OCI-LY1 (cell line): ENCODE data around the gene FBN2.
"Not testable (repeated sequence)": the region's sequence is repeated elsewhere in the genome, so short reads cannot be mapped to it uniquely, and the experiment has no call there.

Source experiments
- H2AFZ ChIP-seq: fragments of 200-600 bp; sonication (generic), shearing (Covaris generic); 2 replicates; pipeline ENCODE4 v1.6.0; 2014; ENCODE audit warnings: antibody characterized with exemption, mild to moderate bottlenecking, low read length
- H3F3A ChIP-seq: fragments of 200-600 bp; sonication (generic), shearing (Covaris generic); 2 replicates; pipeline ENCODE4 v1.6.0; 2014; ENCODE audit warnings: mild to moderate bottlenecking, antibody characterized with exemption, low read length, moderate library complexity; ENCODE audit not compliant: insufficient read depth
- H3K27ac ChIP-seq: fragments of 200-600 bp; sonication (generic); 2 replicates; pipeline ENCODE4 v1.5.1; 2014; ENCODE audit warnings: low read length, mixed run types, mild to moderate bottlenecking, low read depth; ENCODE audit not compliant: poor library complexity, severe bottlenecking
- H3K27me3 ChIP-seq: fragments of 200-600 bp; sonication (generic); 2 replicates; pipeline ENCODE4 v1.6.0; 2014; ENCODE audit warnings: antibody characterized with exemption, mild to moderate bottlenecking, low read length, moderate library complexity; ENCODE audit not compliant: insufficient read depth
- H3K36me3 ChIP-seq: fragments of 200-600 bp; sonication (generic); 2 replicates; pipeline ENCODE4 v1.6.1; 2014; ENCODE audit warnings: mild to moderate bottlenecking, antibody characterized with exemption, low read length, moderate library complexity, mixed read lengths; ENCODE audit not compliant: insufficient read depth
- H3K4me1 ChIP-seq: fragments of 200-600 bp; sonication (generic); 2 replicates; pipeline ENCODE4 v1.5.1; 2014; ENCODE audit warnings: mild to moderate bottlenecking, low read length, moderate library complexity; ENCODE audit not compliant: insufficient read depth, severe bottlenecking
- H3K4me2 ChIP-seq: fragments of 200-600 bp; sonication (generic), shearing (Covaris generic); 2 replicates; pipeline ENCODE4 v1.6.1; 2014; ENCODE audit warnings: low read length
- H3K4me3 ChIP-seq: fragments of 200-600 bp; sonication (generic); 2 replicates; pipeline ENCODE4 v1.5.1; 2014; ENCODE audit warnings: low read length, low read depth, mild to moderate bottlenecking, mixed read lengths; ENCODE audit not compliant: poor library complexity, severe bottlenecking
- H3K79me2 ChIP-seq: fragments of 200-600 bp; shearing (Covaris generic); 2 replicates; pipeline ENCODE4 v1.6.1; 2016; ENCODE audit warnings: mixed run types, low read length, mixed read lengths; ENCODE audit not compliant: insufficient read depth
- H3K9ac ChIP-seq: fragments of 200-600 bp; sonication (generic), shearing (Covaris generic); 2 replicates; pipeline ENCODE4 v1.6.1; 2014; ENCODE audit warnings: mild to moderate bottlenecking, low read length, mixed read lengths
- H3K9me2 ChIP-seq: fragments of 200-600 bp; sonication (generic), shearing (Covaris generic); 2 replicates; pipeline ENCODE4 v1.6.1; 2014; ENCODE audit warnings: low read depth, mild to moderate bottlenecking, low read length, mixed read lengths
- H3K9me3 ChIP-seq: fragments of 200-600 bp; shearing (Covaris generic); 2 replicates; pipeline ENCODE4 v1.6.1; 2014; ENCODE audit warnings: low read length, mixed read lengths
- H4K20me1 ChIP-seq: fragments of 200-600 bp; sonication (generic), shearing (Covaris generic); 2 replicates; pipeline ENCODE4 v1.6.0; 2016; ENCODE audit warnings: mild to moderate bottlenecking, low read length; ENCODE audit not compliant: insufficient read depth
- EZH2 ChIP-seq: fragments of 200-600 bp; sonication (generic), shearing (Covaris generic); IDR thresholded peaks from 2 replicates; pipeline ENCODE4 v1.8.0; 2017; ENCODE audit warnings: borderline replicate concordance, mixed run types, mild to moderate bottlenecking, antibody characterized with exemption, low read length, moderate library complexity, mixed read lengths
- TF ChIP-seq, protein P1 (sequence below): fragments of 200-600 bp; sonication (generic), shearing (Covaris generic); IDR thresholded peaks from 2 replicates; pipeline ENCODE4 v1.5.1; 2017; ENCODE audit warnings: mild to moderate bottlenecking, antibody characterized with exemption, low read length, moderate library complexity, mixed read lengths

The FBN2 gene

DNA sequence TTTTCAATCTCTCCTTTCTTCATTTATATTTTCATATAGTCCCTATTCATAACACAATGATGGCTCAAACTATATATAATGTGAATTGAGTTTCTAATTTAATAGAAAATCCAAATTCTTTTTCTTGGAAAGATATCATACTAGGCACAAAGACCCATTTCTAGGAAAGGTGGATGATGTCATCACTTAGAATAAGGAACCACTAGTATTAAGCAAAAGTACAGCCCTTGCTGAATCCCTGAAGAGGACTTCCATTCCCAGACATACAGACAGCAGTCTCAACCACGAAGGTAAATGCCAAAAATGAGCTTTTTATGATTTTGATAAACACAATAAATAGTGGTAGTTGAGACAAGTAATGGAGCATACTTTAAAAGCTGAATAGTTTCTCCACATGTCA lies 210.0 kb downstream of the FBN2 start:
- Histone ChIP-seq H3F3A (no peaks in the 10 kb centered on the region), H3K9me2 (no peaks in the 10 kb centered on the region), H2AFZ (no peak overlapping the region), H3K9ac (no peak overlapping the region), H3K79me2 (no peaks in the 10 kb centered on the region), H3K4me1 (no peaks in the 10 kb centered on the region), H3K27me3 (no peaks in the 10 kb centered on the region), H3K4me2 (no peak overlapping the region), H3K9me3 (no peaks in the 10 kb centered on the region), H3K4me3 (no peak overlapping the region), H4K20me1 (no peaks in the 10 kb centered on the region), H3K36me3 (no peaks in the 10 kb centered on the region), H3K27ac (no peak overlapping the region)
- TF ChIP-seq, protein P1, sequence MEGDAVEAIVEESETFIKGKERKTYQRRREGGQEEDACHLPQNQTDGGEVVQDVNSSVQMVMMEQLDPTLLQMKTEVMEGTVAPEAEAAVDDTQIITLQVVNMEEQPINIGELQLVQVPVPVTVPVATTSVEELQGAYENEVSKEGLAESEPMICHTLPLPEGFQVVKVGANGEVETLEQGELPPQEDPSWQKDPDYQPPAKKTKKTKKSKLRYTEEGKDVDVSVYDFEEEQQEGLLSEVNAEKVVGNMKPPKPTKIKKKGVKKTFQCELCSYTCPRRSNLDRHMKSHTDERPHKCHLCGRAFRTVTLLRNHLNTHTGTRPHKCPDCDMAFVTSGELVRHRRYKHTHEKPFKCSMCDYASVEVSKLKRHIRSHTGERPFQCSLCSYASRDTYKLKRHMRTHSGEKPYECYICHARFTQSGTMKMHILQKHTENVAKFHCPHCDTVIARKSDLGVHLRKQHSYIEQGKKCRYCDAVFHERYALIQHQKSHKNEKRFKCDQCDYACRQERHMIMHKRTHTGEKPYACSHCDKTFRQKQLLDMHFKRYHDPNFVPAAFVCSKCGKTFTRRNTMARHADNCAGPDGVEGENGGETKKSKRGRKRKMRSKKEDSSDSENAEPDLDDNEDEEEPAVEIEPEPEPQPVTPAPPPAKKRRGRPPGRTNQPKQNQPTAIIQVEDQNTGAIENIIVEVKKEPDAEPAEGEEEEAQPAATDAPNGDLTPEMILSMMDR: no peak
- TF ChIP-seq EZH2: no peak

DNA sequence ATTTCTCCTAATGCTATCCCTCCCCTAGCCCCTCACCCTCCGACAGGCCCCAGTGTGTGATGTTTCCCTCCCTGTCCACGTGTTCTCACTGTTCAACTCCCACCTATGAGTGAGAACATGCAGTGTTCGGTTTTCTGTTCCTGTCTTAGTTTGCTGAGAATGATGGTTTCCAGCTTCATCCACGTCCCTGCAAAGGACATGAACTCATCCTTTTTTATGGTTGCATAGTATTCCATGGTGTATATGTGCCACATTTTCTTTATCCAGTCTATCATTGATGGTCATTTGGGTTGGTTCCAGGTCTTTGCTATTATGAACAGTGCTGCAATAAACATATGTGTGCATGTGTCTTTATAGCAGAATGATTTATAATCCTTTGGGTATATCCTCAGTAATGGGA lies 216.6 kb downstream of the FBN2 start:
- H3K4me3 ChIP-seq, H3K4me2 ChIP-seq, H3K79me2 ChIP-seq, H3K27me3 ChIP-seq, H3K4me1 ChIP-seq, H4K20me1 ChIP-seq, H3K36me3 ChIP-seq, H3F3A ChIP-seq, H2AFZ ChIP-seq, H3K9me2 ChIP-seq, H3K9me3 ChIP-seq, H3K27ac ChIP-seq, H3K9ac ChIP-seq: not testable (repeated sequence)

DNA sequence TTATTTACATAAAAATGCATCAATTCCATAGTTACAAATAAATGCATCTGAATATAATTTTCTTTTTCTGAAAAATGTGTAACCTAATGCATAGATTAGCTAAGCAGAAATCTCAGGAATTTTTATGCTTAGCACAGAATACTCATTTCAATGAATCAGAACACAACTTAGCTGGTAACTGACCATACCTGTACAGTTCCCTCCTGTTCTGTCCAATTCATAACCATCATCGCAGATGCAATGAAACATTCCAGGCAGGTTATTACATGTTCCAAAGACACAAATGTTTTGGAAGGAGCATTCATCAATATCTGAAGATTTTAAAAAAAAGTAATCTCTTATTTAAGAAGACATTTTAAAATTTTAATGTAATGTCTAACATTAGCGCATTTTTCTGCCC lies 219.4 kb downstream of the FBN2 start:
- Histone ChIP-seq H3K9ac (no peak overlapping the region), H3K27me3 (no peaks in the 10 kb centered on the region), H3K4me3 (no peak overlapping the region), H3K4me2 (no peak overlapping the region), H4K20me1 (no peaks in the 10 kb centered on the region), H3K9me3 (no peaks in the 10 kb centered on the region), H3K9me2 (no peaks in the 10 kb centered on the region), H3K79me2 (no peaks in the 10 kb centered on the region), H3K27ac (no peak overlapping the region), H3K4me1 (no peaks in the 10 kb centered on the region), H2AFZ (no peak overlapping the region), H3K36me3 (no peaks in the 10 kb centered on the region), H3F3A (no peaks in the 10 kb centered on the region)
- TF ChIP-seq, protein P1: no peak
- TF ChIP-seq EZH2: no peak

DNA sequence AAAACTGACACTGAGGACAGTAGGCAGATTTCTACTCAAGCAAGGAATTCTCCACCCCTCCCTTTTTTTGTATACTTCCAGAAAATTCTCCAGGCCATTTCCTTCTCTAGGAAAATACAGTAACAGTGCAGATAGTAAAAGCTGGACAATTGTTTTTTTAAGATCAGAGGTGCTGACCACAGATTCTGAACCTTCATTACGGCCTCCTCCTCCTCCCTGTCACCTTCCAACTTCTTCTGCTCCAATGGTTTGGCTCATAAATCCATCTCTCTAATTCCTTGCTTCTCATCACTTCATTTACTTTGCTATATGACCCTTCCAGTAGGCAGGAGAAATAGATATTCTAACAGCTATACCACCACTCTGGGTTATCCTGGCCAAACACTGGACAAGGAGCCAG lies 220.6 kb downstream of the FBN2 start:
- Histone ChIP-seq H3K27me3 (no peaks in the 10 kb centered on the region), H3K79me2 (no peaks in the 10 kb centered on the region), H3F3A (no peaks in the 10 kb centered on the region), H3K4me1 (no peaks in the 10 kb centered on the region), H3K27ac (no peak overlapping the region), H3K4me3 (no peak overlapping the region), H3K4me2 (no peak overlapping the region), H4K20me1 (no peaks in the 10 kb centered on the region), H3K36me3 (no peaks in the 10 kb centered on the region), H2AFZ (no peak overlapping the region), H3K9me2 (no peaks in the 10 kb centered on the region), H3K9ac (no peak overlapping the region), H3K9me3 (no peaks in the 10 kb centered on the region)
- no peak for TF ChIP-seq EZH2
- TF ChIP-seq, protein P1: no peak
